Measurements from ENCODE around the gene AFF1. TPM values are rescaled to one million over a fixed set of nuclear protein-coding genes. Genes with fewer than 3 reads are reported as not detected.

AFF1 gene
- total and polyA plus RNA-seq, 2 of the 4 experiments (the other 2 are of a cell fraction) = 7.0 to 9.6 TPM

DNA sequence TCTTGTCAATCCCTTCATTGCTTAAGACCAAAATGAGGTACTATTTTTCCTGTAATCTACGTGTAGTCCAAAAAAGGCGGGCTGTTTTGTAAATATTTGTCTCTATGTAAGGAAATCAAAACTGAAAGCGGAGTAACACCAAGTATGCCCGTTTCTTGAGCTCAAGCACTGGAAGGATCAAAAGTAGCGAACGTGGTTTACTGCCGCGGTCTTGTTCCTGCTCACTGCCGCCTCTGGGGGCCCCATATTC is 71.5 kb downstream of the AFF1 start:
- H4K91ac ChIP-seq (ENCODE audit: insufficient read depth, low read depth, low read length) = peak overlapping the region; percentile 54; the same call in 1 of the 2 replicates
- in situ Hi-C loops (cut with MboI; ENCODE audit: low sequenced_read_pairs) = loop anchor here (5.0 kb wide), 2 partner anchors 64 to 86 kb away; no protein-coding TSS in a partner anchor
- no peak overlapping the region for H2AK5ac ChIP-seq (ENCODE audit: low read depth, low read length)
- peak overlapping the region in 1 of 2 experiments; percentile 11; a peak in 2 of 4 replicates for H4K8ac ChIP-seq (ENCODE audit: low read depth in 2 of 2, low read length in 2 of 2)
- H3K4me3 ChIP-seq (ENCODE audit: insufficient read depth, low read depth, low read length) = peak overlapping the region; percentile 83
- CTCF ChIA-PET = interaction anchor here (0.6 to 5.0 kb wide), 8 partner anchors 18 to 87 kb away, joined by 3 to 18 read pairs (median 4); partner anchors contain the start of gene AFF1
- peak overlapping the region; percentile 79 for H2BK5ac ChIP-seq (ENCODE audit: low read depth, low read length, poor library complexity, severe bottlenecking)
- peak overlapping the region; percentile 98 for H3K4me2 ChIP-seq (ENCODE audit: low read depth, low read length)
- peak overlapping the region; percentile 26 for H2BK120ac ChIP-seq (ENCODE audit: low read depth, low read length)
- peak overlapping the region; percentile 0; the same call in 1 of the 3 replicates for H2BK15ac ChIP-seq (ENCODE audit: low read depth, low read length)
- H2AFZ ChIP-seq (replicated peaks; ENCODE audit: low read length, poor library complexity) = peak overlapping the region; percentile 97
- peaks cover 6% of the 10 kb centered on the region for H3K4me1 ChIP-seq (ENCODE audit: control insufficient read depth, insufficient read depth, low read length)
- H3K9ac ChIP-seq (ENCODE audit: low read depth, low read length) = peak overlapping the region; percentile 84
- intact Hi-C loops (cut with micrococcal nuclease) = loop anchor here (1.0 to 5.0 kb wide), 7 partner anchors 71 to 1006 kb away; partner anchors contain the start of gene AFF1
- TF ChIP-seq CTCF (conservative IDR thresholded peaks at IDR 0.05; ENCODE audit: low read depth, low read length) (peak; percentile 27; the same call in 1 of the 2 replicates), NFE2L2 (IDR thresholded peaks at IDR 0.05; ENCODE audit: low read depth, low read length) (no peak), RAD21 (IDR thresholded peaks at IDR 0.05; ENCODE audit: low read length) (peak; percentile 36; the same call in 1 of the 2 replicates), SMC3 (IDR thresholded peaks at IDR 0.05; ENCODE audit: low read depth, low read length) (peak; percentile 9; the same call in 1 of the 2 replicates), CEBPB (IDR thresholded peaks at IDR 0.05; ENCODE audit: low read depth, low read length) (no peak), POLR2A (IDR thresholded peaks at IDR 0.05; ENCODE audit: low read depth, low read length) (no peak), FOS (IDR thresholded peaks at IDR 0.05; ENCODE audit: low read depth, low read length) (no peak), CHD1 (IDR thresholded peaks at IDR 0.05; ENCODE audit: low read depth, low read length) (no peak), MAFK (IDR thresholded peaks at IDR 0.05; ENCODE audit: low read depth, low read length) (no peak), RFX5 (IDR thresholded peaks at IDR 0.05; ENCODE audit: low read depth, low read length) (no peak), BHLHE40 (IDR thresholded peaks at IDR 0.05; ENCODE audit: low read depth, low read length) (no peak), MAZ (IDR thresholded peaks at IDR 0.05; ENCODE audit: borderline replicate concordance, low read depth, low read length) (no peak), RCOR1 (IDR thresholded peaks at IDR 0.05; ENCODE audit: insufficient replicate concordance, low read length) (no peak), MXI1 (IDR thresholded peaks at IDR 0.05; ENCODE audit: borderline replicate concordance, low read depth, low read length) (no peak)
- TF ChIP-seq, protein P1, sequence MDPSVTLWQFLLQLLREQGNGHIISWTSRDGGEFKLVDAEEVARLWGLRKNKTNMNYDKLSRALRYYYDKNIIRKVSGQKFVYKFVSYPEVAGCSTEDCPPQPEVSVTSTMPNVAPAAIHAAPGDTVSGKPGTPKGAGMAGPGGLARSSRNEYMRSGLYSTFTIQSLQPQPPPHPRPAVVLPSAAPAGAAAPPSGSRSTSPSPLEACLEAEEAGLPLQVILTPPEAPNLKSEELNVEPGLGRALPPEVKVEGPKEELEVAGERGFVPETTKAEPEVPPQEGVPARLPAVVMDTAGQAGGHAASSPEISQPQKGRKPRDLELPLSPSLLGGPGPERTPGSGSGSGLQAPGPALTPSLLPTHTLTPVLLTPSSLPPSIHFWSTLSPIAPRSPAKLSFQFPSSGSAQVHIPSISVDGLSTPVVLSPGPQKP (IDR thresholded peaks at IDR 0.05; ENCODE audit: borderline replicate concordance, low read depth, low read length) = no peak
- TF ChIP-seq, protein P2, sequence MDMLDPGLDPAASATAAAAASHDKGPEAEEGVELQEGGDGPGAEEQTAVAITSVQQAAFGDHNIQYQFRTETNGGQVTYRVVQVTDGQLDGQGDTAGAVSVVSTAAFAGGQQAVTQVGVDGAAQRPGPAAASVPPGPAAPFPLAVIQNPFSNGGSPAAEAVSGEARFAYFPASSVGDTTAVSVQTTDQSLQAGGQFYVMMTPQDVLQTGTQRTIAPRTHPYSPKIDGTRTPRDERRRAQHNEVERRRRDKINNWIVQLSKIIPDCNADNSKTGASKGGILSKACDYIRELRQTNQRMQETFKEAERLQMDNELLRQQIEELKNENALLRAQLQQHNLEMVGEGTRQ (IDR thresholded peaks at IDR 0.05; ENCODE audit: low read depth, low read length) = no peak
- H4K5ac ChIP-seq (ENCODE audit: low read depth, low read length) = peak overlapping the region; percentile 77
- peak overlapping the region; percentile 59 for H3K56ac ChIP-seq (ENCODE audit: extremely low read depth, insufficient read depth, low read length)
- DNase-seq = peak; percentile 87
- H3K27ac ChIP-seq (ENCODE audit: insufficient read depth, low read length) = peak overlapping the region; percentile 93
- no peaks in the 10 kb centered on the region for H3K27me3 ChIP-seq (ENCODE audit: control insufficient read depth, insufficient read depth, low read length)
- BruUV-seq (replicated peaks) = TSS peak; percentile 91
- H3K9me1 ChIP-seq (ENCODE audit: insufficient read depth, low read length) = no peaks in the 10 kb centered on the region
- POLR2A ChIA-PET (ENCODE audit: unreplicated experiment) = interaction anchor here (0.9 to 1.5 kb wide), 2 partner anchors 20 to 72 kb away, joined by 3 to 6 read pairs; partner anchors contain the start of gene AFF1
- H3K18ac ChIP-seq (ENCODE audit: low read depth, low read length) = peak overlapping the region; percentile 80
- H3K14ac ChIP-seq (replicated peaks; ENCODE audit: low read depth, low read length) = peak overlapping the region; percentile 87
- peak overlapping the region; percentile 39; the same call in 1 of the 2 replicates for H3K4ac ChIP-seq (ENCODE audit: low read depth, low read length)
- H2AK9ac ChIP-seq (replicated peaks; ENCODE audit: low read depth, low read length, poor library complexity) = peak overlapping the region; percentile 88
- dilution Hi-C loops (cut with HindIII; ENCODE audit: low sequenced_read_pairs, unreplicated experiment) = no loop called here
- no peaks in the 10 kb centered on the region; the same call in none of the 2 replicates for H4K20me1 ChIP-seq (ENCODE audit: insufficient read depth, low read length)
- H3K79me1 ChIP-seq (ENCODE audit: low read depth in 1 of 2, low read length in 2 of 2) = peaks cover 15 to 44% of the 10 kb centered on the region in 2 experiments
- peak; percentile 57; the same call in 1 of the 2 replicates for ATAC-seq (ENCODE audit: low read depth)
- H3K36me3 ChIP-seq (ENCODE audit: control insufficient read depth, insufficient read depth, low read length) = no peaks in the 10 kb centered on the region
- H3K9me3 ChIP-seq (ENCODE audit: control insufficient read depth, insufficient read depth, low read length) = no peaks in the 10 kb centered on the region
- H2BK20ac ChIP-seq (ENCODE audit: low read depth, low read length) = no peak overlapping the region
- WGBS, 2 experiments (ENCODE audit: extremely low coverage in 2 of 2, insufficient read length in 1 of 2) = no CpG with 5 or more reads among the region's 9 CpGs
- peak overlapping the region; percentile 78 for H3K23ac ChIP-seq (ENCODE audit: low read depth, low read length)

Measured in IMR-90 (cell line).